CD14-positive monocyte (primary cell): ENCODE measurements around the gene RBFOX1. TPM values are rescaled to one million over a fixed set of nuclear protein-coding genes. Genes with fewer than 3 reads are reported as not detected.

Experiments used
- DNase-seq, 3 donors: peaks; one replicate each; pipeline ENCODE4 v3.0.0-alpha.2; 2011 to 2022
- H2AFZ ChIP-seq: 2 replicates; pipeline ENCODE4 v1.6.0; 2012; ENCODE audit warnings: mild to moderate bottlenecking, low read depth, low read length, inconsistent platforms; ENCODE audit not compliant: insufficient read depth, poor library complexity, severe bottlenecking
- H3K27ac ChIP-seq, 2 donors: 1 replicate in 1 of 2; 2 replicates in 1 of 2; pipeline ENCODE4 v1.5.1; 2012 to 2013; ENCODE audit warnings: low read length in 2 of 2, control low read depth in 1 of 2, inconsistent platforms in 1 of 2, low read depth in 1 of 2, mild to moderate bottlenecking in 1 of 2
- H3K27me3 ChIP-seq, 2 donors: one replicate each; pipeline versions ENCODE4 v1.6.0 to v1.6.1; 2011 to 2013; ENCODE audit warnings: low read length in 2 of 2; ENCODE audit not compliant: control insufficient read depth in 2 of 2, insufficient read depth in 2 of 2
- H3K36me3 ChIP-seq, 2 donors: replicated peaks in 1 of 2; 1 replicate in 1 of 2; 2 replicates in 1 of 2; pipeline versions ENCODE4 v1.5.1 to v1.6.1; 2012 to 2013; ENCODE audit warnings: low read length in 2 of 2, control low read depth in 1 of 2, inconsistent platforms in 1 of 2, mild to moderate bottlenecking in 1 of 2; ENCODE audit not compliant: insufficient read depth in 2 of 2, control insufficient read depth in 1 of 2
- H3K4me1 ChIP-seq, 2 donors: 1 replicate in 1 of 2; 2 replicates in 1 of 2; pipeline versions ENCODE4 v1.5.1 to v1.6.1; 2012 to 2013; ENCODE audit warnings: low read length in 2 of 2, control low read depth in 1 of 2, inconsistent platforms in 1 of 2, mild to moderate bottlenecking in 1 of 2, moderate library complexity in 1 of 2; ENCODE audit not compliant: insufficient read depth in 2 of 2, control insufficient read depth in 1 of 2
- H3K4me2 ChIP-seq: replicated peaks from 2 replicates; pipeline ENCODE3; 2012; ENCODE audit warnings: low read length, moderate library complexity, mild to moderate bottlenecking; ENCODE audit not compliant: poor library complexity, severe bottlenecking; ENCODE audit errors: extremely low read depth
- H3K4me3 ChIP-seq, 3 experiments: fragments of 200-600 bp in 1 of 3; sonication (generic) in 1 of 3; replicated peaks in 1 of 3; 1 replicate in 2 of 3; 2 replicates in 1 of 3; pipeline ENCODE4 v1.5.1; 2011 to 2013; ENCODE audit warnings: low read length in 3 of 3, mild to moderate bottlenecking in 3 of 3, control low read depth in 2 of 3, low read depth in 2 of 3, inconsistent platforms in 1 of 3, moderate library complexity in 1 of 3
- H3K79me2 ChIP-seq: 2 replicates; pipeline ENCODE4 v1.6.0; 2012; ENCODE audit warnings: mild to moderate bottlenecking, control low read depth, inconsistent platforms, low read length, moderate library complexity; ENCODE audit not compliant: insufficient read depth
- H3K9ac ChIP-seq: 2 replicates; pipeline ENCODE4 v1.6.0; 2017; ENCODE audit warnings: low read length, mild to moderate bottlenecking; ENCODE audit not compliant: insufficient read depth, poor library complexity, severe bottlenecking
- H3K9me3 ChIP-seq, 2 donors: replicated peaks in 1 of 2; 1 replicate in 1 of 2; 2 replicates in 1 of 2; pipeline versions ENCODE4 v1.5.1 to v1.6.1; 2012 to 2013; ENCODE audit warnings: low read length in 2 of 2, control low read depth in 1 of 2; ENCODE audit not compliant: control insufficient read depth in 1 of 2, insufficient read depth in 1 of 2
- H4K20me1 ChIP-seq: 2 replicates; pipeline ENCODE4 v1.6.0; 2012; ENCODE audit warnings: mild to moderate bottlenecking, low read length, control low read depth, moderate library complexity; ENCODE audit not compliant: insufficient read depth
- H3K27ac Mint-ChIP-seq, 7 donors: one replicate each; pipeline ENCODE4 v1.8.0; 2020; ENCODE audit warnings: mild to moderate bottlenecking in 7 of 7, mixed read lengths in 7 of 7, moderate library complexity in 6 of 7, inconsistent platforms in 2 of 7
- H3K27me3 Mint-ChIP-seq, 3 donors: one replicate each; pipeline ENCODE4 v1.8.0; 2021 to 2022; ENCODE audit warnings: low read depth in 3 of 3, mild to moderate bottlenecking in 3 of 3, mixed read lengths in 3 of 3, moderate library complexity in 3 of 3, inconsistent platforms in 1 of 3
- H3K36me3 Mint-ChIP-seq, 2 donors: one replicate each; pipeline ENCODE4 v1.8.0; 2020; ENCODE audit warnings: mixed read lengths in 2 of 2, inconsistent platforms in 1 of 2, mild to moderate bottlenecking in 1 of 2
- H3K4me1 Mint-ChIP-seq: one replicate; pipeline ENCODE4 v1.8.0; 2020; ENCODE audit warnings: mild to moderate bottlenecking, mixed read lengths
- H3K4me3 Mint-ChIP-seq, 2 donors: one replicate each; pipeline ENCODE4 v1.8.0; 2020; ENCODE audit warnings: mild to moderate bottlenecking in 2 of 2, mixed read lengths in 2 of 2, moderate library complexity in 1 of 2
- H3K9me3 Mint-ChIP-seq, 7 donors: one replicate each; pipeline ENCODE4 v1.8.0; 2020 to 2022; ENCODE audit warnings: mixed read lengths in 7 of 7, mild to moderate bottlenecking in 6 of 7, moderate library complexity in 6 of 7, inconsistent platforms in 2 of 7
- WGBS: methylation state at CpG from one replicate; pipeline ENCODE4 v1.1.5; 2013; ENCODE audit warnings: missing lambda C conversion rate; ENCODE audit not compliant: insufficient coverage; 5-methylcytosine and 5-hydroxymethylcytosine counted together
- intact Hi-C, 2 donors: fragments of 100-400 bp; cut with micrococcal nuclease; formaldehyde crosslinking; loops; one replicate each; pipeline versions ENCODE4 v1.15.0 to v1.15.1; 2023
- polyA plus RNA-seq, 3 donors: library from polyadenylated mRNA; depleted of rRNA in 1 of 3; unstranded in 2 of 3; stranded (reverse) in 1 of 3; fragments of 300-500 nt in 2 of 3; fragments of >200 nt in 1 of 3; fragmentation: Illumina TruSeq in 2 of 3; gene quantifications; 1 replicate in 2 of 3; 2 replicates in 1 of 3; pipeline ENCODE4 v1.2.3, GENCODE V29; 2012 to 2021
- TF ChIP-seq, protein P1 (sequence below): fragments of 200-600 bp; IDR thresholded peaks from one replicate; pipeline ENCODE4 v1.8.0; 2022; ENCODE audit warnings: antibody characterized with exemption, mild to moderate bottlenecking

Gene RBFOX1
- polyA plus RNA-seq, 3 donors: not detected

DNA sequence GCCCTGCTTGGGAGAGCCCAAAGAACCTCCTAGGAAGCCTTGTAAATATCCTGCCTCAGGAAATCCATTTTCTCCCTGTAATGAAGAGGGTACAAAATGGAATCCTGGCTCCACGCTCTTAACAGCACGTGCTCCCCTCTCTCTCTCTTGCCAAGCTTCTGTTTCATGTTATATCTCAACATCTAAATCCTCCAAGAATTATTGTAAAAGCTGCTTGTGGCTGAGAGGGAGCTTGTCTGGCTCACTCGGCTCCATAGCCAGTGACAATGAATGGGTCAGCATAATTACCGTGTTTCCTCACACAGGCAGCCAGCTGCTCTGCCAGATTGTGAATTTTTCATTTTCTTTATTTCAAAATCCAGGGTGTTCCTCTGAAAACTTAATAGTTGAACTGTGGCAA, 317.8 kb downstream of the RBFOX1 start:
- Histone ChIP-seq H3K9ac (no peak overlapping the region), H3K4me3 (no peak overlapping the region), H3K36me3 (no peaks in the 10 kb centered on the region), H2AFZ (no peak overlapping the region), H3K9me3 (peaks cover 0 to 3% of the 10 kb centered on the region in 2 donors), H3K27ac (no peak overlapping the region), H3K4me2 (no peak overlapping the region), H3K79me2 (no peaks in the 10 kb centered on the region), H3K4me1 (no peaks in the 10 kb centered on the region), H4K20me1 (no peaks in the 10 kb centered on the region), H3K27me3 (no peaks in the 10 kb centered on the region)
- H3K9me3 Mint-ChIP-seq: peaks cover 0 to 9% (median 3%) of the 10 kb centered on the region in 7 donors
- no peak for DNase-seq
- no peak overlapping the region for H3K4me3 Mint-ChIP-seq
- TF ChIP-seq, protein P1, sequence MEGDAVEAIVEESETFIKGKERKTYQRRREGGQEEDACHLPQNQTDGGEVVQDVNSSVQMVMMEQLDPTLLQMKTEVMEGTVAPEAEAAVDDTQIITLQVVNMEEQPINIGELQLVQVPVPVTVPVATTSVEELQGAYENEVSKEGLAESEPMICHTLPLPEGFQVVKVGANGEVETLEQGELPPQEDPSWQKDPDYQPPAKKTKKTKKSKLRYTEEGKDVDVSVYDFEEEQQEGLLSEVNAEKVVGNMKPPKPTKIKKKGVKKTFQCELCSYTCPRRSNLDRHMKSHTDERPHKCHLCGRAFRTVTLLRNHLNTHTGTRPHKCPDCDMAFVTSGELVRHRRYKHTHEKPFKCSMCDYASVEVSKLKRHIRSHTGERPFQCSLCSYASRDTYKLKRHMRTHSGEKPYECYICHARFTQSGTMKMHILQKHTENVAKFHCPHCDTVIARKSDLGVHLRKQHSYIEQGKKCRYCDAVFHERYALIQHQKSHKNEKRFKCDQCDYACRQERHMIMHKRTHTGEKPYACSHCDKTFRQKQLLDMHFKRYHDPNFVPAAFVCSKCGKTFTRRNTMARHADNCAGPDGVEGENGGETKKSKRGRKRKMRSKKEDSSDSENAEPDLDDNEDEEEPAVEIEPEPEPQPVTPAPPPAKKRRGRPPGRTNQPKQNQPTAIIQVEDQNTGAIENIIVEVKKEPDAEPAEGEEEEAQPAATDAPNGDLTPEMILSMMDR: no peak
- H3K4me1 Mint-ChIP-seq: no peaks in the 10 kb centered on the region
- H3K27ac Mint-ChIP-seq: no peak overlapping the region
- no CpG with 5 or more reads among the region's 4 CpGs for WGBS
- intact Hi-C loops: no loop called here
- H3K36me3 Mint-ChIP-seq: no peaks in the 10 kb centered on the region
- H3K27me3 Mint-ChIP-seq: peaks cover 0 to 1% (median 0%) of the 10 kb centered on the region in 3 donors

DNA sequence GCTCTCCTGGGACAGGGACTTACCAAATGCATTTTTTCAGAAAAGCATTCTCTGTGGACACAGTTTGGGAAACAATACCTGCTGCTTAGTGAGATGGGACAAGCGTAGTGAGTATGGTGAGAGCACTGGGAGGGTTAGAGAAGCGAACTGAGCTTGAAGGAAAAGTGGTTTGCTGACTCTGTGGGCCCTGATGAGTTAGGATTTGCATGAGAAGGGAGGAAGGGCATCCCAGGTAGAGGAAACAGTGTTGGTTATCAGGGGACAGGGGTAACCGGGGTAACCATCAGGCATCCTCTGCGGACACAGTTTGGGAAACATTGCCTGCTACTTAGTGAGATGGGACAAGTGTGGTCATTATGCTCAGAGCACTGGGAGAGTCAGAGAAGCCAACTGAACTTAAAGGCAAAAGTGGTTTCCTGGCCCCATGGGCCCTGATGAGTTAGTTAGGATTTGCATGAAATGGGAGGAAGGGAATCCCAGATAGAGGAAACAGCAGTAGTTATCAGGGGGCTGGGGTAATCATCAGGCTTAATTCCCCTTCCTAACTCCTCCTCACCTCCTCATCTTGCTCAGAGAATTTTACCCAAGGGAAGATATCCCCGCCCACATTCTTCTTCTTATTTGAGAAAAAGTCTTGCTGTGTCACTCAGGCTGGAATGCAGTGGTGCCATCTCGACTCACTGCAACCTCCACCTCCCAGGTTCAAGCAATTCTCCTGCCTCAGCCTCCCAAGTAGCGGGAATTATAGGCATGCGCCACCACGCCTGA, 319.3 kb downstream of the RBFOX1 start:
- Histone ChIP-seq H3K36me3 (no peaks in the 10 kb centered on the region), H3K79me2 (no peaks in the 10 kb centered on the region), H3K9me3 (peaks cover 0 to 3% of the 10 kb centered on the region in 2 donors), H3K4me1 (no peaks in the 10 kb centered on the region), H4K20me1 (no peaks in the 10 kb centered on the region), H3K27ac (no peak overlapping the region), H3K4me3 (no peak overlapping the region), H3K27me3 (no peaks in the 10 kb centered on the region), H3K4me2 (no peak overlapping the region), H3K9ac (no peak overlapping the region), H2AFZ (no peak overlapping the region)
- intact Hi-C loops: no loop called here
- peaks cover 0 to 1% (median 0%) of the 10 kb centered on the region in 3 donors for H3K27me3 Mint-ChIP-seq
- H3K4me1 Mint-ChIP-seq: no peaks in the 10 kb centered on the region
- peaks cover 0 to 9% (median 3%) of the 10 kb centered on the region in 7 donors for H3K9me3 Mint-ChIP-seq
- no peak for DNase-seq
- no peak overlapping the region for H3K27ac Mint-ChIP-seq
- TF ChIP-seq, protein P1: no peak
- H3K36me3 Mint-ChIP-seq: no peaks in the 10 kb centered on the region
- 73% methylated on average over 5 of the region's 9 CpGs for WGBS
- H3K4me3 Mint-ChIP-seq: no peak overlapping the region
